ENCODE measurements around the gene RAPGEF4.

DNA sequence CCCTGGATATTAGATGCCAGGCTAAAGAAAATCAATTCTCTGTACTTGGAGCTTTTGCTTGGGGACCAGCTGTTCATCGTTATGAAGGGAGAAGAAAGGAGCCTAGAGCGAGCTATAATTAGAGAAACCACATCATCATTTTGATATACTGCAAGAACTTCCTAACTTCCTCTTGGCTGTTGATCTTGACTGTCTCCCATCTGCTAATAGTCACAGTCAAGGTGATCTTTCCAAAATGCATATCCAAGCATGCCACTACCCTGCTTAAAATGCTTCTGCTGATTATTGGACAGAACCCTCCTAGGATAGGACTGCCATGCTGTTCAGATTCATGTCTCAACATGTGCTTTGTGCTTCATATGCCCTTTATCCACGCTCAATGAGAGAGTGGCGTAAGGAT, 54.8 kb downstream of the RAPGEF4 start:
- no peak for TF ChIP-seq CTCF (IDR thresholded peaks at IDR 0.05)
- no peak for TF ChIP-seq POLR2A (IDR thresholded peaks at IDR 0.05)

Measured in tibial nerve (tissue), 3 donors.